Smooth muscle cell (in vitro differentiated cells): Measurements from ENCODE around the gene CAMK2A. TPM values are rescaled to one million over a fixed set of nuclear protein-coding genes. Genes with fewer than 3 reads are reported as not detected.

Experiments used
- DNase-seq: peaks from one replicate; lab custom pipeline; 2025; ENCODE audit not compliant: unreplicated experiment; lab: John Stamatoyannopoulos, UW
- H2AFZ ChIP-seq: fragments of 200-600 bp; sonication (generic); 2 replicates; pipeline ENCODE4 v1.6.0; 2016; ENCODE audit warnings: antibody characterized with exemption, low read depth, mild to moderate bottlenecking
- H3F3A ChIP-seq: fragments of 200-600 bp; sonication (generic); 2 replicates; pipeline ENCODE4 v1.6.0; 2017; ENCODE audit warnings: antibody characterized with exemption, low read depth
- H3K27ac ChIP-seq: fragments of 200-600 bp; sonication (generic); 2 replicates; pipeline ENCODE4 v1.5.1; 2016; ENCODE audit warnings: low read depth, mild to moderate bottlenecking
- H3K27me3 ChIP-seq: fragments of 200-600 bp; sonication (generic); 2 replicates; pipeline ENCODE4 v1.6.1; 2016; ENCODE audit warnings: low read depth, mild to moderate bottlenecking
- H3K36me3 ChIP-seq: fragments of 200-600 bp; sonication (generic); 2 replicates; pipeline ENCODE4 v1.5.1; 2016; ENCODE audit warnings: low read depth
- H3K4me1 ChIP-seq: fragments of 200-600 bp; sonication (generic); 2 replicates; pipeline ENCODE4 v1.5.1; 2016; ENCODE audit warnings: low read depth
- H3K4me2 ChIP-seq: fragments of 200-600 bp; sonication (generic); 2 replicates; pipeline ENCODE4 v1.6.0; 2016; ENCODE audit warnings: mild to moderate bottlenecking
- H3K4me3 ChIP-seq: fragments of 200-600 bp; sonication (generic); 2 replicates; pipeline ENCODE4 v1.5.1; 2016; ENCODE audit warnings: mild to moderate bottlenecking
- H3K79me2 ChIP-seq: fragments of 200-600 bp; sonication (generic); 2 replicates; pipeline ENCODE4 v1.6.0; 2016; ENCODE audit warnings: low read depth, mild to moderate bottlenecking
- H3K9ac ChIP-seq: fragments of 200-600 bp; sonication (generic); 2 replicates; pipeline ENCODE4 v1.6.0; 2016; ENCODE audit warnings: low read depth
- H3K9me3 ChIP-seq: fragments of 200-600 bp; sonication (generic); replicated peaks from 2 replicates; pipeline ENCODE4 v1.5.1; 2016; ENCODE audit warnings: low read depth
- H4K20me1 ChIP-seq: fragments of 200-600 bp; sonication (generic); 2 replicates; pipeline ENCODE4 v1.6.0; 2016; ENCODE audit warnings: low read depth
- WGBS: methylation state at CpG from one replicate; pipeline ENCODE4 v1.1.7; 2016; ENCODE audit warnings: low lambda C conversion rate; 5-methylcytosine and 5-hydroxymethylcytosine counted together
- polyA plus RNA-seq: library from polyadenylated mRNA; unstranded; fragments of >200 nt; fragmentation: Nextera tagmentation; extraction: Ambion mirVana; gene quantifications from 2 replicates; pipeline ENCODE4 v1.2.1, GENCODE V29; 2016
- total RNA-seq: library from RNA; depleted of rRNA; stranded (reverse); fragments of >200 nt; gene quantifications from 2 replicates; pipeline ENCODE4 v1.2.3, GENCODE V29; 2014
- TF ChIP-seq, protein P1 (sequence below): fragments of 200-600 bp; sonication (generic); IDR thresholded peaks from 2 replicates; pipeline ENCODE4 v1.5.1; 2017; ENCODE audit warnings: borderline replicate concordance, mild to moderate bottlenecking, antibody characterized with exemption; ENCODE audit not compliant: insufficient read depth, poor library complexity, severe bottlenecking

The CAMK2A gene
- total and polyA plus RNA-seq, 2 experiments from 2014 or later: 0.83 to 1.6 TPM

DNA sequence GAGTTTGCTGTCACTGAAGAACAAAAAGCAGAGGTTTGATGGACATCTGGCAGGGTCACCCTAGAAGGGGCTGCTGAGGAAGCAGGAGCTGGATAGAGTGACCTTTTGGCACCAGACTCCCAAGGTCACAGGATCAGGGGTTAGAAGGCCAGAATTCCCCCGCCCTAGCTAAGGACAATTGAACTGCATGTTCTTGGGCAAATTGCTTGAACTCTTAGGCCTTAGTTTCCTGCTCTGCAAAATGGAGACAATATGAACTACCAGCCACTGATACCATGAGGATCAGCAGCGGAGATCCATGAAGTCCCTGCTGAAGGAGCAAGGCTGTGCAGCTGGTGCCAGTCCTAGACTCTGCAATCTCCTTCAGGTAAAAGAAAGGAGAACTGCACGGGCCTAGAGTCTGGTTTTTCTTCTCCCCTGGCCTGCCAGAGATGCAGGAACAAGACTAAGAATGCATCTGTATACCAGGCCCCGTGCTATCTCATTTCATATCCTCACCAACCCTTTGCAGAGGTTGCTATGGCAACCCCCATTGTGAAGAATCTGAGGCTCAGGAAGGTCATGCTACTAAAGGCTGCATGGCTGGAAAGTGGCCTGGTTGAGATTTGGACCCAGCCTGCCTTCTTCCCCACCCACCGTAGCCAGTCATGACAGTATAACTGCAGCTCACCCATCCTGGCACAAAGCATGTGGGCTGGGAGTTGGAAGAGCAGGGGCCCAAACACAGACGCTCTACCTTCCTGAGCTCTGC lies 33.7 kb downstream of the CAMK2A start:
- no peak overlapping the region for H2AFZ ChIP-seq
- TF ChIP-seq, protein P1, sequence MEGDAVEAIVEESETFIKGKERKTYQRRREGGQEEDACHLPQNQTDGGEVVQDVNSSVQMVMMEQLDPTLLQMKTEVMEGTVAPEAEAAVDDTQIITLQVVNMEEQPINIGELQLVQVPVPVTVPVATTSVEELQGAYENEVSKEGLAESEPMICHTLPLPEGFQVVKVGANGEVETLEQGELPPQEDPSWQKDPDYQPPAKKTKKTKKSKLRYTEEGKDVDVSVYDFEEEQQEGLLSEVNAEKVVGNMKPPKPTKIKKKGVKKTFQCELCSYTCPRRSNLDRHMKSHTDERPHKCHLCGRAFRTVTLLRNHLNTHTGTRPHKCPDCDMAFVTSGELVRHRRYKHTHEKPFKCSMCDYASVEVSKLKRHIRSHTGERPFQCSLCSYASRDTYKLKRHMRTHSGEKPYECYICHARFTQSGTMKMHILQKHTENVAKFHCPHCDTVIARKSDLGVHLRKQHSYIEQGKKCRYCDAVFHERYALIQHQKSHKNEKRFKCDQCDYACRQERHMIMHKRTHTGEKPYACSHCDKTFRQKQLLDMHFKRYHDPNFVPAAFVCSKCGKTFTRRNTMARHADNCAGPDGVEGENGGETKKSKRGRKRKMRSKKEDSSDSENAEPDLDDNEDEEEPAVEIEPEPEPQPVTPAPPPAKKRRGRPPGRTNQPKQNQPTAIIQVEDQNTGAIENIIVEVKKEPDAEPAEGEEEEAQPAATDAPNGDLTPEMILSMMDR: no peak
- H3K27me3 ChIP-seq: no peaks in the 10 kb centered on the region
- no peak overlapping the region for H3K4me3 ChIP-seq
- H3K79me2 ChIP-seq: no peaks in the 10 kb centered on the region
- no peak overlapping the region for H3K4me2 ChIP-seq
- no peaks in the 10 kb centered on the region for H3K9me3 ChIP-seq
- peaks cover 19% of the 10 kb centered on the region for H3K4me1 ChIP-seq
- no peaks in the 10 kb centered on the region for H4K20me1 ChIP-seq
- 73% methylated on average over 6 of the region's 6 CpGs for WGBS
- no peak overlapping the region for H3K27ac ChIP-seq
- H3F3A ChIP-seq: no peaks in the 10 kb centered on the region
- no peak for DNase-seq
- no peaks in the 10 kb centered on the region for H3K36me3 ChIP-seq
- H3K9ac ChIP-seq: no peak overlapping the region

DNA sequence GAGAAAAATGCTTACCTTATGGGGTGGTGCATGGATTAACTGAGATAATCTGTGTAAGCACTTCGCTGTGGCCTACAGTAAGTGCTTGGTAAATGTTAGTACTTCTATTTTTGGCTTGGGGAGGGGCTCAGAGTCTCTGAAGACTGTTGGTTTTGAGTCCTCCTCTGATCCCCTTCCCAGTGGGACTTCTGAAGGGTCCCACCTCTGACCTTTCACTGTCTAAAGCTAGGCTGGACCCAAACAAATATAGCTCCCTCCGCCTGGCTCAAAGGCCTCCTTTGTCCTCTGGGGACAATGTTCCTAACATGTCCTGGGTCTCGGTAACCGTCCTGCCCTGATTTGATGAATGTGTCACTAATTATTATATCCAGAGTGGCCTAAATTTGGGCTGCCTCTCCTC lies 34.8 kb downstream of the CAMK2A start:
- DNase-seq: no peak

DNA sequence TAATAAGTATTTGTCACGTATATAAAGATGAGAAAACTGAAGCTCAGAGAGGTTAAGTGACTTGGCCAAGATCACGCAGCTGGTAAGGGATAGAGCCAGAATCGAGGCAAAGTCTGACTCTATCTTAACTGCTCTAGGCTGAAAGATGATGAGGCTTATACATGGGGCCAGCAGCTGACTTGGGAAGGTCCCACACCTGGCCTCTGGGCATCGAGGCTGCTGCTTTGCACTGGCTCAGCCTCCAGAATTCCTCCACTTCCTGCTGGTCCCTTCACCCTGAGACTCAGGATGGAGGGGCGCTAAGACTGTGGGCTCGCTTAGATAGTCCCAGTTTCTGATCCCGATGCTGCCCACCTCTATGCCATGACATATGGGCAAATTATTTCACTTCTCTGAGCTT lies 35.2 kb downstream of the CAMK2A start:
- no peak overlapping the region for H3K9ac ChIP-seq
- no peaks in the 10 kb centered on the region for H3K79me2 ChIP-seq
- H4K20me1 ChIP-seq: no peaks in the 10 kb centered on the region
- DNase-seq: no peak
- H3K27ac ChIP-seq: no peak overlapping the region
- no peak overlapping the region for H3K4me3 ChIP-seq
- no peaks in the 10 kb centered on the region for H3K9me3 ChIP-seq
- no peak overlapping the region for H2AFZ ChIP-seq
- 90% methylated on average over 7 of the region's 7 CpGs for WGBS
- H3K36me3 ChIP-seq: no peaks in the 10 kb centered on the region
- TF ChIP-seq, protein P1: no peak
- peaks cover 19% of the 10 kb centered on the region for H3K4me1 ChIP-seq
- no peaks in the 10 kb centered on the region for H3F3A ChIP-seq
- H3K4me2 ChIP-seq: no peak overlapping the region
- no peaks in the 10 kb centered on the region for H3K27me3 ChIP-seq

More for the DNA sequence above, 34.8 kb downstream of the CAMK2A start:
- no peak overlapping the region for H3K9ac ChIP-seq
- no peaks in the 10 kb centered on the region for H3K79me2 ChIP-seq
- H2AFZ ChIP-seq: no peak overlapping the region
- no peaks in the 10 kb centered on the region for H3F3A ChIP-seq
- WGBS: 71% methylated on average over 4 of the region's 4 CpGs
- no peaks in the 10 kb centered on the region for H3K36me3 ChIP-seq
- TF ChIP-seq, protein P1: no peak
- H3K4me2 ChIP-seq: no peak overlapping the region
- no peaks in the 10 kb centered on the region for H4K20me1 ChIP-seq
- no peak overlapping the region for H3K4me3 ChIP-seq
- H3K27ac ChIP-seq: no peak overlapping the region
- H3K9me3 ChIP-seq: no peaks in the 10 kb centered on the region
- H3K4me1 ChIP-seq: peaks cover 19% of the 10 kb centered on the region
- H3K27me3 ChIP-seq: no peaks in the 10 kb centered on the region
